GM04504 (cell line): ENCODE data around the gene CHST11.
"Not testable (repeated sequence)": the region's sequence is repeated elsewhere in the genome, so short reads cannot be mapped to it uniquely, and the experiment has no call there.

Experiments
- DNase-seq: peaks from one replicate; pipeline ENCODE4 v3.0.0-alpha.2; 2012; ENCODE audit warnings: low read depth

The CHST11 gene

GRCh38 chr12:104767261-104767660 is 310.5 kb downstream of the CHST11 start:
- DNase-seq, result no peak

- DNase-seq, result no peak
These were observed 311.3 kb downstream of the CHST11 start for GRCh38 chr12:104768033-104768432.

- no peak for DNase-seq
These were observed 312.4 kb downstream of the CHST11 start for GRCh38 chr12:104769144-104769561.

- no peak for DNase-seq
These were observed 315.6 kb downstream of the CHST11 start for GRCh38 chr12:104772336-104772735.

GRCh38 chr12:104775731-104776231 is 319.0 kb downstream of the CHST11 start:
- no peak for DNase-seq

GRCh38 chr12:104779134-104779533 is 322.4 kb downstream of the CHST11 start:
- no peak for DNase-seq

- DNase-seq, result no peak
These were observed 325.5 kb downstream of the CHST11 start for GRCh38 chr12:104782296-104782695.

- DNase-seq, result no peak
These were observed 327.8 kb downstream of the CHST11 start for GRCh38 chr12:104784592-104784991.

- DNase-seq, result no peak
These were observed 329.1 kb downstream of the CHST11 start for GRCh38 chr12:104785886-104786285.

- DNase-seq, result no peak
These were observed 329.6 kb downstream of the CHST11 start for GRCh38 chr12:104786352-104786751.

GRCh38 chr12:104788840-104789271 is 332.1 kb downstream of the CHST11 start:
- DNase-seq, result no peak

GRCh38 chr12:104790296-104791125 is 333.8 kb downstream of the CHST11 start:
- no peak for DNase-seq

GRCh38 chr12:104792570-104792969 is 335.8 kb downstream of the CHST11 start:
- peak; percentile 93 for DNase-seq

- peak; percentile 90 for DNase-seq
These were observed 336.5 kb downstream of the CHST11 start for GRCh38 chr12:104793285-104793684.

- no peak for DNase-seq
These were observed 337.2 kb downstream of the CHST11 start for GRCh38 chr12:104793968-104794367.

- no peak for DNase-seq
These were observed 339.7 kb downstream of the CHST11 start for GRCh38 chr12:104796475-104796862.

GRCh38 chr12:104799458-104799857 is 342.7 kb downstream of the CHST11 start:
- DNase-seq, result no peak

- no peak for DNase-seq
These were observed 344.3 kb downstream of the CHST11 start for GRCh38 chr12:104801005-104801404.

- no peak for DNase-seq
These were observed 344.7 kb downstream of the CHST11 start for GRCh38 chr12:104801427-104801826.

- DNase-seq, result no peak
These were observed 345.5 kb downstream of the CHST11 start for GRCh38 chr12:104802208-104802607.

- DNase-seq, result peak; percentile 27
These were observed 348.4 kb downstream of the CHST11 start for GRCh38 chr12:104805186-104805585.

- DNase-seq, result not testable (repeated sequence)
These were observed 349.4 kb downstream of the CHST11 start for GRCh38 chr12:104806194-104806593.

GRCh38 chr12:104809251-104809650 is 352.5 kb downstream of the CHST11 start:
- no peak for DNase-seq
